CD1c-positive myeloid dendritic cell (primary cell): ENCODE results near the gene RAET1G.
"Not testable (repeated sequence)": the region's sequence is repeated elsewhere in the genome, so short reads cannot be mapped to it uniquely, and the experiment has no call there.

Source experiments
- DNase-seq: peaks from one replicate; pipeline ENCODE4 v3.0.0-alpha.2; 2016; ENCODE audit errors: extremely low spot score

Gene RAET1G

GRCh38 chr6:149953934-149954327 is 31.0 kb upstream of the RAET1G start:
- DNase-seq = not testable (repeated sequence)

- DNase-seq = not testable (repeated sequence)
Measured at GRCh38 chr6:149953390-149953789, 30.5 kb upstream of the RAET1G start.

- no peak for DNase-seq
Measured at GRCh38 chr6:149951626-149952025, 28.7 kb upstream of the RAET1G start.

GRCh38 chr6:149951096-149951495 is 28.2 kb upstream of the RAET1G start:
- DNase-seq = no peak

- DNase-seq = no peak
Measured at GRCh38 chr6:149950423-149950822, 27.5 kb upstream of the RAET1G start.

GRCh38 chr6:149948616-149949015 is 25.7 kb upstream of the RAET1G start:
- no peak for DNase-seq

- DNase-seq = no peak
Measured at GRCh38 chr6:149948011-149948410, 25.1 kb upstream of the RAET1G start.

- DNase-seq = not testable (repeated sequence)
Measured at GRCh38 chr6:149947533-149947932, 24.6 kb upstream of the RAET1G start.

GRCh38 chr6:149946631-149947030 is 23.7 kb upstream of the RAET1G start:
- DNase-seq = not testable (repeated sequence)

- DNase-seq = not testable (repeated sequence)
Measured at GRCh38 chr6:149945276-149945675, 22.4 kb upstream of the RAET1G start.

- not testable (repeated sequence) for DNase-seq
Measured at GRCh38 chr6:149943321-149943720, 20.4 kb upstream of the RAET1G start.

GRCh38 chr6:149942461-149942829 is 19.5 kb upstream of the RAET1G start:
- DNase-seq = no peak

GRCh38 chr6:149941583-149942460 is 18.9 kb upstream of the RAET1G start, which contains the start of gene ULBP2:
Gene ULBP2 (plus strand): TSS chr6:149942014. CDS start chr6:149942073, 59 bp downstream.
- DNase-seq = peak; percentile 92

GRCh38 chr6:149940672-149940982 is 17.7 kb upstream of the RAET1G start:
- no peak for DNase-seq

GRCh38 chr6:149939909-149940671 is 17.2 kb upstream of the RAET1G start:
- no peak for DNase-seq

GRCh38 chr6:149939356-149939648 is 16.4 kb upstream of the RAET1G start:
- peak; percentile 16 for DNase-seq

- no peak for DNase-seq
Measured at GRCh38 chr6:149938571-149939355, 15.8 kb upstream of the RAET1G start.

- not testable (repeated sequence) for DNase-seq
Measured at GRCh38 chr6:149938013-149938570, 15.2 kb upstream of the RAET1G start.

GRCh38 chr6:149936743-149937142 is 13.8 kb upstream of the RAET1G start:
- DNase-seq = no peak

GRCh38 chr6:149935668-149936067 is 12.7 kb upstream of the RAET1G start:
- DNase-seq = no peak

- DNase-seq = no peak
Measured at GRCh38 chr6:149935246-149935645, 12.3 kb upstream of the RAET1G start.
